Amniotic stem cell (primary cell): ENCODE results near the gene FABP7.
"Not testable (repeated sequence)": the region's sequence is repeated elsewhere in the genome, so short reads cannot be mapped to it uniquely, and the experiment has no call there.

ENCODE experiments used
- DNase-seq: peaks from one replicate; lab custom pipeline; 2025; lab: John Stamatoyannopoulos, UW

Gene FABP7

GRCh38 chr6:122779667-122780066 lies at the start of gene FABP7:
Gene FABP7, plus strand, starts transcription at chr6:122779716. Its CDS starts 79 bp downstream, at chr6:122779795.
- DNase-seq, result no peak

- DNase-seq, result no peak
Measured at GRCh38 chr6:122730334-122730733, 49.2 kb upstream of the FABP7 start.

- no peak for DNase-seq
Measured at GRCh38 chr6:122730775-122731386, 48.6 kb upstream of the FABP7 start.

GRCh38 chr6:122733259-122733658 lies 46.3 kb upstream of the FABP7 start:
- DNase-seq, result no peak

- DNase-seq, result no peak
Measured at GRCh38 chr6:122734529-122735395, 44.8 kb upstream of the FABP7 start.

GRCh38 chr6:122735582-122735981 lies 43.9 kb upstream of the FABP7 start:
- no peak for DNase-seq

GRCh38 chr6:122736163-122736562 lies 43.4 kb upstream of the FABP7 start:
- no peak for DNase-seq

GRCh38 chr6:122736616-122737015 lies 42.9 kb upstream of the FABP7 start:
- DNase-seq, result no peak

- DNase-seq, result no peak
Measured at GRCh38 chr6:122740091-122740490, 39.4 kb upstream of the FABP7 start.

GRCh38 chr6:122740936-122741335 lies 38.6 kb upstream of the FABP7 start:
- no peak for DNase-seq

GRCh38 chr6:122744247-122744646 lies 35.3 kb upstream of the FABP7 start:
- DNase-seq, result not testable (repeated sequence)

GRCh38 chr6:122744856-122745255 lies 34.7 kb upstream of the FABP7 start:
- not testable (repeated sequence) for DNase-seq

GRCh38 chr6:122746688-122747087 lies 32.8 kb upstream of the FABP7 start:
- no peak for DNase-seq

GRCh38 chr6:122747573-122747972 lies 31.9 kb upstream of the FABP7 start:
- no peak for DNase-seq

- DNase-seq, result not testable (repeated sequence)
Measured at GRCh38 chr6:122748945-122749344, 30.6 kb upstream of the FABP7 start.

GRCh38 chr6:122749451-122750050 lies 30.0 kb upstream of the FABP7 start:
- DNase-seq, result no peak

GRCh38 chr6:122751326-122751725 lies 28.2 kb upstream of the FABP7 start:
- no peak for DNase-seq

- DNase-seq, result no peak
Measured at GRCh38 chr6:122752459-122752858, 27.1 kb upstream of the FABP7 start.

GRCh38 chr6:122753000-122753687 lies 26.4 kb upstream of the FABP7 start:
- DNase-seq, result no peak

GRCh38 chr6:122753688-122754056 lies 25.8 kb upstream of the FABP7 start:
- DNase-seq, result no peak

- no peak for DNase-seq
Measured at GRCh38 chr6:122754191-122754731, 25.3 kb upstream of the FABP7 start.

GRCh38 chr6:122755901-122756300 lies 23.6 kb upstream of the FABP7 start:
- DNase-seq, result no peak
